HG03457 (cell line): ENCODE results near the gene DRAXIN.

Experiments
- ATAC-seq: cut with Tn5 transposase; IDR thresholded peaks from one replicate; pipeline ENCODE4 v1.9.1; 2021; ENCODE audit warnings: moderate number of reproducible peaks; ENCODE audit not compliant: unreplicated experiment

The DRAXIN gene

GRCh38 chr1:11757047-11757446 is 65.5 kb downstream of the DRAXIN start:
- no peak for ATAC-seq

DNA sequence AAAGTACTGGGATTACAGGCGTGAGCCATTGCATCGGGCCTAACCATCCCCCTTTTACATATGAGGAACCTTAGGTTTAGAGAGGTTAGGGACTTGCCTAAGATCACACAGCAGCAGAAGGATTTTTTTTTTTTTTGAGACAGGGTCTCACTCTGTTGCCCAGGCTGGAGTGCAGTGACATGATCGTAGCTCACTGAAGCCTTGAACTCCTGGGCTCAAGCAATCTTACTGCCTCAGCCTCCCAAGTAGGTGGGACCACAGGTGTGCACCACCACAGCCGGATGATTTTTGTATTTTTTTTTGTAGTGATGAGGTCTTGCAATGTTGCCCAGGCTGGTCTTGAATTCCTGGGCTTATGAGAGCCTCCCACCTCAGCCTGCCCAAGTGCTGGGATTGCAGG is 68.3 kb downstream of the DRAXIN start:
- ATAC-seq, result no peak

DNA sequence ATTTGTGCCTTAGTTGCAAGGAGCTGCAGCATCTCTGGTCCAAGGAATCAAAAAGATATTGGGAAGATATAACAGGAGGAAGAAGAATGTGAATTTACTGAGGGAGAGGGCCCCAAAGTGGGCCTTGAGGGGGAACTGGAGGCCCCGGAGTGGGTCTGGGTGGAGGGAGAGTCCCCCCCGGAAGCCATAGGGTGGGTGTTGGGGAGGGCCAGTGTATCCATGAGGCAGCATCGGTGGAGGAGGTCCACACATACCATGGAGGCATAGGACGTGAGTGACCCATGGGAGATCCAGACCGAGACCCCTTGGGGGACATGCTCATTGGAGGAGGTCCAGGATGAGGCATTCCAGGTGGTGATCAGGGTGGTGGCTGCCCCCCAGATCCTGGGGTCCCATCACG is 69.8 kb downstream of the DRAXIN start:
- ATAC-seq, result no peak

DNA sequence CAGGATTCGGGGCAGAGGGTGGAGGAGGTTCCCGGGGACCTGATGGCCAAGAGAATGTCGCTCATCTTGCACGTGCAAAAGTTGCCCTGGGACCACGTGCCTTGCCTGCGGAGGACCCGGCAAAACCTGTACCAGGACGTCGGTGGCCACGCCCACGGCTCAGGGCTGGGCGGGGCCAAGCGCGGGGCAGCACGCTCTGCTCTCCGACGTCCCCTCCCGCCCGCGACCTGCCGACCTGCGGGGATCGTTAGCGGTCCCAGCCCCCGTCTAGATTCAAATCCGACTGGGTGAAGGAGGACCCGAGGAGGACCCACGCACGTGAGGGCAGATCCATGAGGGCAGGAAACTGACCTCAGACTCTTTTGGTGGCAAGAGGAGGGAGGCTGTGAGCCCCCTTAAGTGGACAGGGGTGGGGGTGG is 70.5 kb downstream of the DRAXIN start, which contains the start of gene C1orf167:
Gene C1orf167, plus strand, starts transcription at position 206 of the 419 bp plus-strand sequence. CDS start 2,208 bp downstream, outside the sequence.
- no peak for ATAC-seq

GRCh38 chr1:11764115-11764514 is 72.6 kb downstream of the DRAXIN start:
- ATAC-seq, result no peak

GRCh38 chr1:11764519-11764918 is 73.0 kb downstream of the DRAXIN start:
- ATAC-seq, result no peak

DNA sequence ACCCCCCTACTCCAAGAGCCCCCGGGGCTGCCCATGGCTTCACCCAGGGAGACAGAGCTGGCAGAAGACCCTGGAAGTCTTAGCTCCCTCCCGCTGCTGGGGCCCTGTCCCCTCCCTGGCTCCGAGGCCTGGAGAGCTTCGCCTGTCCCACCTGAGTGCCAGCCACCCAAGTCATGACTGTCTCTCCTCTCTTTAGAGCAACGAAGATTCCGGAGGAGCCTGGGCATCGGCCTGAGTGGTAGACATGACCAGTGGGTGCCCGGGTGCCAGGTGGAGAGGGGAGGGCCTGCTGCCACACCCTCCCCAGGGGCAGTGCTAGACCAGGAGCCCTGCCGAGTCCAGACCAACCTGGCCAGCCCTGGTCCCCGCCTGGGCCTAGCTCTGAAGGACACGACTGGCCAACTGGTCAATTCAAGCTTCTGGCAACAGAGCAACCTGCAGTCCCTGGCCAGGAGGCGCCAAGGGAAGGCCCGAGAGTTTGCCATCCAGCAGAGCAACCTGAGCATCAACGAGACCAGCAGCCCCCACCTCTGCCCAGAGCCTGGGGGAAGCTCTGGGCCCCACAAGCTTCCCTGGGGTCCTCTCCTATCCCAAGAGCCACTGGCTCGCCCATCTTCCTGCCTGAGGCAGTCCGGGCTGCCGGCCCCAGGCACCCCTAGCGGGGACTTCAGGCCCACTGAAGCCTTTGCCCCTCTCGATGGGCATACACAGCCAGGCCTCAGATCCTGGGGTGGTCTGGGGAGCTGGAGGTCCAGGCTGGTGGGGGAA is 74.3 kb downstream of the DRAXIN start:
- no peak for ATAC-seq

DNA sequence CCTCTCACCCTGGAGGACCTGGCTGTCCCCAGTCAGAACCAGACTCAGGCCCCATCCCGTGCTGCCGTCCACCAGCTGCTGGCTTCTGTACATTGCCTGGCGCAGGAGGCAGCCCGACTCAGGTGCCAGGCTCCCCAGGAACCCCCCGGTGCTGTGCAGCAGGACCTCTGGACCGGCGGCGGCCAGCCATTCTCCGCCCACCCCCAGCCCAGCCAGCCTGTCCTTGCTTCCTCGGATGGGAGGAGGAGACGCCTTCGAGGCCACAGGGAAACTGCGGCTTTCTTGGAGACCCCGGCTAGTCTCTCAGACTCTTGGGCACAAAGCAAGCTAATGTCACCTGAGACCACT is 74.9 kb downstream of the DRAXIN start:
- no peak for ATAC-seq

DNA sequence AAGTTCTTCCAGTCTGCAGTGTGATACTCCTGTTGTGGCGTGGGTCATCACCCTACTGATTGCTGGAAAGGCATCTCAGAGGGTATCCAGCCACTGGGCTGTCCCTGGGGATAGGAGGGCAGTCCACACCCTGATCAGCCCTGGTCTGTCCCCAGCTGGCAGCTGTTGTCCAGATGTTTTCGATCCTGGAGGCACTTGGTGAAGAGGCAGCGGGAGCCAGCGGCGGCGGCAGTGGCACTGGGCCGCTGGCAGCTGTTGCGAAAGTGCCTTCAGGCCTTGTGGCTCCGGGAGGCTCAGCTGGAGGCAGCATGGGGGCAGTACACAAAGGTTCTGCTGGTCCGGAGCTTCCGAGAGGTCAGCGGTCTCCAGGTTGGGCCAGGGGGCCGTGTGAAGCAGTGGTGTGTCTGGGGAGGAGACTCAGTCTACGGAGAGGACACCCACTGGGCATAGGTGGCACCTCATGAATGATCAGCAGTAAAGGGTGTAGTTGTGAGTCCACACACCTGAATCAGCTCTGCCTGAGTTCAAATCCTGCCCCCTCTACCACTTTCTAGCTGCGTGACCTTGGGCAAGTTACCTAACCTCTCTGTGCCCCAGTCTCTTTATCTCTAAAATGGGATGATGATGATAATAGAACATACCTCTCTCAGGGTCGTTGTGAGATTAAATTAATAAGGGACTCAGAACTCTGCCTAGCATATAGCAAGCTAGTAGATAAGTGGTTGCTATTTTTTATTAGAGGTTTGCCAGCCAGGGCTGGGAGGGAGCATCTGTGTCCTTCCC is 76.6 kb downstream of the DRAXIN start:
- no peak for ATAC-seq

- ATAC-seq, result no peak
Measured at GRCh38 chr1:11768821-11769220, 77.3 kb downstream of the DRAXIN start.

- ATAC-seq, result no peak
Measured at GRCh38 chr1:11769274-11769673, 77.8 kb downstream of the DRAXIN start.

DNA sequence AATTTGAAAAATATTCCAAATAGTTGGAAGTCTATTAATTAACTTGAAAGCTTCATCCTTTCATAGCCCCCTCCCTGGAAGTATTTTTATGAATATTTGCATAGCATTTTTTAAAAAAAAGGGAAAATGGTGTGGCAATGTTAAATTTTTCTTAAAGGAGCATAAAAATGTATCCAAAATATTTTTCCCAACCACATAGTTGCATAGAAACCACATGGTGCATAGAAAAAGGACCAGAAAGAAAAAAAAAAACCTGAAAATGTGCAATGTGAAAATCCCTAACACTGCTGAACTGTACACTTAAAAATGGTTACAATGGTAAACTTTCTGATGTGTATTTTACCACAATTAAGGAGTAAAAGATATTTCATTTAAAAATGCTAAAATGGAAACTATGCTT is 78.5 kb downstream of the DRAXIN start:
- ATAC-seq, result no peak

- no peak for ATAC-seq
Measured at GRCh38 chr1:11771481-11772043, 80.1 kb downstream of the DRAXIN start.

DNA sequence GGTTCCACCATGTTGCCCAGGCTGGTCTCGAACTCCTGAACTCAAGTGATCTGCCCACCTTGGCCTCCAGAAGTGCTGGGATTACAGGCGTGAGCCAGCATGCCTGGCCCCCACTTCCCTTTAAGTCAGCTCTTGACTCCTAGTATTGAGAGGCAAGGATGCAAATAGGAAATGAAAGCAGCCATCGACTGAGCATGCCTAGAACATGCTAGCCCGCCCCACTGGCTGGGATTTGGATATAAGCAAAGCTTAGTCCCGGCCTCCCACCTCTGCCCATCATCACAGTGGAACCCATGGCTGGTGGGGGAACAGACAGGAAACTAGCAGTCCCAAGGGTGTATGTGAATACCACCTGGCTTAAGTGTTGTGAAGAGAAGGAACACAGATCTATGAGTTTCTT is 80.9 kb downstream of the DRAXIN start:
- no peak for ATAC-seq

- no peak for ATAC-seq
Measured at GRCh38 chr1:11774753-11775152, 83.2 kb downstream of the DRAXIN start.
